GM20000 (cell line): ENCODE measurements around the gene SIRPA.

Experiments used
- DNase-seq: peaks from one replicate; pipeline ENCODE4 v3.0.0; 2012; ENCODE audit warnings: low spot score
- CTCF ChIP-seq: IDR thresholded peaks from 2 replicates; pipeline ENCODE4 v1.5.1; 2012; ENCODE audit warnings: mild to moderate bottlenecking, control low read depth; ENCODE audit errors: extremely low read depth, missing control alignments

The SIRPA gene

GRCh38 chr20:1901704-1902103, 6.5 kb downstream of the SIRPA start:
- DNase-seq = no peak
- TF ChIP-seq CTCF = no peak

DNA sequence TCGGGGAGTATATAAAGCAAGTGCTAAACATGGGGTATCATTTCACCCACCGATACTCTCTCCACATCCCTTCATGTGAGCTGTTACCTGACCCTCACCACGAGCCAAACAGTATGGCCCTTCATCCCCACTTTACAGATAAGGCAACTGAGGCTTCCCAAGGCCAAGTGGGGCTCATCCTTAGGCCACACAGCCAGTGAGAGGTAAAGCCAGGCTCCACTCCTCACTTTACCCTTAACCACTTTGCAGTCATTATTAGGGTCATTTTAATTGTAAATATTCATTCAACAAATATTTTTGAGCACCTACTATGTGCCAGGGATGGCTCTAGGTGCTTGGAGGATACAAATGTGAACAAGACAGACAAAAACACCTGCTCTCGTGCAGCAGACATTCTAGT, 7.0 kb downstream of the SIRPA start:
- no peak for TF ChIP-seq CTCF
- no peak for DNase-seq

GRCh38 chr20:1904135-1904534, 8.9 kb downstream of the SIRPA start:
- DNase-seq = no peak
- TF ChIP-seq CTCF = no peak

DNA sequence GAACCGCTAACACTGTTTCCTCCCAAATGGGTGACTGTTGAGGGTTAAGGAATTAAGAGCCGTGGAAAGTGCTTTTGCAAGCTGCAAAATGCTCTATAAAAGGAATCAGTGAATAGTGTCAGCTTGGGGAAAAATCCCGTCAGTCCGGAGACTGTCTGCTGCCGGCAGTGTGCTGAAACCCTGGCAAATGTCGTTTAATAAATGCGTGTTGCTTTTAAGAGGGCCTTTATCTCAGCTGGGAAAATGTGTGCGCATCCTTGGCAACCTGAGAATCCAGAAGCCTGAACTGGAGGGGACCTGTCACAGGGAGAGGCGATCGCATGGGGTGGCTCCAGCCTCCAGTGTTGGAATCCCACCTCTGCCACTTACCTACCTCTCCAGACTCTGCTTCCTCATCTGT, 9.8 kb downstream of the SIRPA start:
- DNase-seq = no peak
- no peak for TF ChIP-seq CTCF

- DNase-seq = no peak
- no peak for TF ChIP-seq CTCF
Observed at GRCh38 chr20:1905693-1906092, 10.5 kb downstream of the SIRPA start.

DNA sequence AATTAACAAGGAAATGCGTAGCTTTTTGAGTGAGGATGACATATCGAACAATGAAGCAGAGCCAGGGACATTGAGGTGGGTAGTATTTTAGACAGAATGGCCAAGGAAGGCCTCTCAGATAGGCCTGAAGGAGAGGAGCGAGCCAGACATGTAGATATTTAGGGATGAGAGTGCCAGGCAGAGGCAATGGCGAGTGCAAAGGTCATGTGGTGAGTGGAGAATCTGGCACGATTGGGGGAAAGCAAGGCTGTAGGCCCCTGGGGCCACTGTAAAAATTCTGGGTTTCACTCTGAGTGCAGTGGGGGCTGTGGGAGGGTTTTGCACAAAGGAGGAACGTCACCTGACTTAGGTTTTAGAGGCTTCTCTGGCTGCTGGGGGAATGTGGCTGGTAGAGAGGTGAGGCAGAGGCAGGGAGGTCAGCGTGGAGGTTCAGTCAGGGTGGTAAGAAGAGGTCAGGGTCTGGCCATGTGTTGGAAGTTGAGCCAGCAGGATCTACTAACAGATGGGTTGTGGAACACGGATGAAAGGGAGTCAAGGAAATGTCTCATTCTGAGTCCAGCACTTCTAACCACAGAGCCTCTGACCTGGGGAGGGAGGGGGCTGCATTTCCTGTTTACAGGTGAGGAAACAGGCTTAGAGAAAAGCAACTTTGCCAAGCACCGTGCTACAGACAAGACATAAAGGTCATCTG, 11.3 kb downstream of the SIRPA start:
- peak; percentile 31 for DNase-seq
- no peak for TF ChIP-seq CTCF

DNA sequence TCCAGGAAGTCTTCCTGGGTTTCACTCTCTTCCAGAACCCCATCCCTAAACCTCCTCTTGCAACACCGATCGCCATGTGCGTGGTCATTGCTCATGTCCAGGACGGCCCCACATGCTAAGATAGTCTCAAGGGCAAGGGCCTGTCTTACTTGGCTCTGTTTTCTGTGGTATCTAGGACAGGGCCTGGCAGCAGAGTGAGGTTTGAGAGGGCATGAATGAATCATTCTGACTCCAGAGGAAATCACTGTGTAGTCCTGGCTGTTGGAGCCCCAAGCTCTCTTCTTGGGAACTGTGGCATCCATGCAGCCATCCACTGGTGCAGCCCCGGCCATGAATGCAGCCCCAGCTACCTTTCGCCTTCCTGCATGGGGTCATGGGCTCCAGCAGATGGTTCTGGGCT, 12.4 kb downstream of the SIRPA start:
- no peak for TF ChIP-seq CTCF
- no peak for DNase-seq
